Endothelial cell of umbilical vein (primary cell): ENCODE measurements around the gene WBP2. TPM values are rescaled to one million over a fixed set of nuclear protein-coding genes. Genes with fewer than 3 reads are reported as not detected.
A peak's percentile ranks its signal among the peaks of the same experiment; 100 is the strongest.

Experiments
- BruUV-seq: library from RNA; stranded (reverse); fragments of 400-500 nt; replicated peaks from 2 replicates; lab custom pipeline; 2021; lab: Mats Ljungman, UMichigan
- CTCF ChIA-PET: fragments of 300-600, 350-600 bp; sonication (Branson Sonifier 250); formaldehyde crosslinking; loops from one replicate; lab custom pipeline; 2021; ENCODE audit warnings: antibody characterized with exemption, inconsistent platforms; lab: Charles Lee
- POLR2A ChIA-PET: fragments of 300-600, 350-600 bp; sonication (Branson Sonifier 250); formaldehyde crosslinking; loops from one replicate; lab custom pipeline; 2021; ENCODE audit warnings: antibody characterized with exemption, inconsistent platforms; lab: Charles Lee
- DNase-seq: peaks from one replicate; pipeline ENCODE4 v3.0.0-alpha.2; 2011; ENCODE audit warnings: low read depth, low spot score
- FAIRE-seq: peaks from 2 replicates; lab custom pipeline; 2011; peaks lifted over from hg19 to GRCh38; lab: Jason Lieb, UNC
- H2AFZ ChIP-seq: 2 replicates; pipeline ENCODE4 v1.6.0; 2012; ENCODE audit warnings: low read depth, low read length, control low read depth, inconsistent platforms
- H3K27ac ChIP-seq: 2 replicates; pipeline ENCODE4 v1.5.1; 2011; ENCODE audit warnings: low read depth, mild to moderate bottlenecking, control low read depth, low read length, moderate library complexity; ENCODE audit not compliant: insufficient read depth
- H3K27me3 ChIP-seq, 2 experiments: 2 replicates each; pipeline versions ENCODE4 v1.6.0 to v1.6.1; 2011; ENCODE audit warnings: low read length in 2 of 2, mixed read lengths in 1 of 2; ENCODE audit not compliant: control insufficient read depth in 2 of 2, insufficient read depth in 2 of 2
- H3K36me3 ChIP-seq, 2 experiments: 2 replicates in 1 of 2; 3 replicates in 1 of 2; pipeline ENCODE4 v1.5.1; 2011; ENCODE audit warnings: low read length in 2 of 2, mild to moderate bottlenecking in 1 of 2, moderate library complexity in 1 of 2; ENCODE audit not compliant: control insufficient read depth in 2 of 2, insufficient read depth in 2 of 2; ENCODE audit errors: extremely low read depth in 1 of 2
- H3K4me1 ChIP-seq: 3 replicates; pipeline ENCODE4 v1.5.1; 2011; ENCODE audit warnings: mild to moderate bottlenecking, low read length; ENCODE audit not compliant: control insufficient read depth, insufficient read depth; ENCODE audit errors: extremely low read depth
- H3K4me2 ChIP-seq: 2 replicates; pipeline ENCODE4 v1.6.1; 2011; ENCODE audit warnings: low read length, control low read depth, mixed read lengths; ENCODE audit not compliant: insufficient read depth
- H3K4me3 ChIP-seq, 3 experiments: fragments of 200-600 bp in 1 of 3; sonication (generic), shearing (Covaris generic) in 1 of 3; replicated peaks in 1 of 3; 2 replicates each; pipeline ENCODE4 v1.5.1; 2011 to 2016; ENCODE audit warnings: control low read depth in 3 of 3, low read length in 3 of 3, mild to moderate bottlenecking in 2 of 3, inconsistent platforms in 1 of 3, low read depth in 1 of 3, moderate library complexity in 1 of 3; ENCODE audit not compliant: insufficient read depth in 1 of 3
- H3K79me2 ChIP-seq: 2 replicates; pipeline ENCODE4 v1.6.0; 2012; ENCODE audit warnings: low read length, inconsistent platforms; ENCODE audit not compliant: control insufficient read depth, insufficient read depth
- H3K9ac ChIP-seq: replicated peaks from 2 replicates; pipeline ENCODE3; 2011; ENCODE audit warnings: low read length, control low read depth; ENCODE audit not compliant: insufficient read depth; ENCODE audit errors: extremely low read depth
- H3K9me1 ChIP-seq: replicated peaks from 3 replicates; pipeline ENCODE4 v1.6.0; 2011; ENCODE audit warnings: mild to moderate bottlenecking, low read length; ENCODE audit not compliant: control insufficient read depth, insufficient read depth; ENCODE audit errors: extremely low read depth
- H3K9me3 ChIP-seq: replicated peaks from 2 replicates; pipeline ENCODE4 v1.5.1; 2012; ENCODE audit warnings: low read length, inconsistent platforms; ENCODE audit not compliant: control insufficient read depth, insufficient read depth
- H4K20me1 ChIP-seq: replicated peaks from 2 replicates; pipeline ENCODE3; 2011; ENCODE audit warnings: mild to moderate bottlenecking, low read length; ENCODE audit not compliant: control insufficient read depth, insufficient read depth; ENCODE audit errors: extremely low read depth
- EZH2 ChIP-seq: IDR thresholded peaks from 2 replicates; pipeline ENCODE4 v1.6.1; 2012; ENCODE audit warnings: borderline replicate concordance, low read depth, mild to moderate bottlenecking, moderate library complexity, low read length, inconsistent platforms; ENCODE audit not compliant: severe bottlenecking
- GATA2 ChIP-seq: IDR thresholded peaks from 2 replicates; pipeline ENCODE4 v1.7.0; 2011; ENCODE audit warnings: low read depth, mild to moderate bottlenecking, moderate library complexity, mixed read lengths, low read length; ENCODE audit not compliant: insufficient read length, insufficient read depth
- MYC ChIP-seq: IDR thresholded peaks from one replicate; pipeline ENCODE4 v1.6.1; 2011; ENCODE audit warnings: mild to moderate bottlenecking, low read depth, low read length
- dilution Hi-C: fragments of 300-500 bp; cut with MboI; formaldehyde crosslinking; loops from one replicate; pipeline ENCODE4 v1.15.0; 2019; ENCODE audit warnings: low sequenced_read_pairs; ENCODE audit not compliant: extremely low pct_ligation_motif_present
- intact Hi-C: fragments of 100-400 bp; cut with micrococcal nuclease; formaldehyde crosslinking; loops from one replicate; pipeline ENCODE4 v1.10.0; 2022
- polyA plus RNA-seq, 4 experiments: library from polyadenylated mRNA; depleted of rRNA in 3 of 4; stranded (reverse) in 3 of 4; unstranded in 1 of 4; fragments of >200 nt; gene quantifications; 2 replicates each; pipeline versions ENCODE4 v1.2.1 to v1.2.3, GENCODE V29; 2011 to 2012; ENCODE audit warnings: missing spikeins in 1 of 4
- total RNA-seq: library from RNA; stranded (reverse); gene quantifications from 2 replicates; pipeline ENCODE4 v1.2.3, GENCODE V29; 2021

WBP2 gene
- total and polyA plus RNA-seq, 2 donors (not counting 3 experiments of a cell fraction or from before 2014, with no cell fraction given): 81.5 to 126 TPM

DNA sequence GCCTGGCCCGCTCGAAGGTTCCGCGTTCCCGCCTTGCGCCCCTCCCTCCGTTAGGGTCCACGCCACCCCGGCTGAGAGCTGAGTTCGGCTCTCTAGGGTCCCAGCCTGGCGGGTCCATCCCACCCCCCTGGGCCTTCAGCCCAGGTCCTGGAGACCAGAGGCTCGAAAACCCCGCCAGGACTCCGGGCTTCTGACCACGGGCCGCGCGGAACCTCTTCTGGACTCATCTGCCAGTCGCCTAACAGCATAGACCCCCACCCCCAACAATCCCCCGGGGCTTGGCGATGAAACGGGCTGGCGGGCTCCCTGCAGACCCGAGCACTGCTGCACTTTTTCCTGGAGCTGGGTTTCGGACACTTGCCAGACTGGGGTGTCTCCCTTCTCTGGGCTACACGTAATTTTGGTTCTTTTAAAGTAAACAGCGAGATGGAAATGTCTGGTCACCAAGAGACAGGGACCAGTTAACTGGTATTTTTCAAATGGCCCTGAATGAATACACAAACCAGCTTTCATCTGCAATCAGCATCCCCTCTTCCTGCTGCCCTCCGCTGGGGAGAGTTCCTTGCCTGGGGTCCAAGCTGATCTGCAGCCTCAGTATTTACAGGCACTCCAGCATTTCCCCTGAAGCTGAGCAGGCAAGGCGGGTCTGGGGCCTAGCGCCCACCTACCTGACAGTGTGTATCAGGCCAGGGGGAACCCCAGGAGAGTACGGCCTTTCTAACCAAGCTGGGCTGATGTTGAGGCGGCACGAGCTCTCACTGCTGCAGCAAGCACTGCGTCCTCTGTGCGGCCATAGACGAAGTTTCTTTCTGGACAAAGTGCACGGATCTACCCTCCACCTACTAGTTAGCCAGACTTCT, 42.3 kb upstream of the WBP2 start:
- intact Hi-C loops: loop anchor here (2.0 to 5.0 kb wide), 3 partner anchors 43 to 120 kb away; partner anchors contain the start of genes UNC13D and WBP2
- Histone ChIP-seq H3K27ac (no peak overlapping the region), H3K9me1 (no peaks in the 10 kb centered on the region), H3K36me3 (peaks cover 7 to 28% of the 10 kb centered on the region in 2 experiments), H3K9me3 (no peaks in the 10 kb centered on the region), H3K4me3 (peak overlapping the region in 1 of 3 experiments; percentile 58), H4K20me1 (no peaks in the 10 kb centered on the region), H3K4me2 (peak overlapping the region; percentile 24), H3K9ac (no peak overlapping the region), H3K27me3 (no peaks in the 10 kb centered on the region), H2AFZ (no peak overlapping the region), H3K79me2 (peaks cover 22% of the 10 kb centered on the region), H3K4me1 (peaks cover 11% of the 10 kb centered on the region)
- POLR2A ChIA-PET: interaction anchor here (1.0 kb wide), 1 partner anchor 42 kb away, joined by 6 read pairs; the partner anchor contains the start of gene WBP2
- TSS peak; percentile 19 for BruUV-seq
- TF ChIP-seq MYC (no peak), GATA2 (no peak), EZH2 (no peak)
- CTCF ChIA-PET: interaction anchor here (0.7 to 3.6 kb wide), 14 partner anchors 10 to 144 kb away, joined by 3 to 42 read pairs (median 6); partner anchors contain the start of genes GALK1, TRIM47 and WBP2
- no peak for DNase-seq
- dilution Hi-C loops: no loop called here
- no peak for FAIRE-seq
